HAP-1 (cell line): Measurements from ENCODE around the gene ARHGEF33.

ENCODE experiments used
- DNase-seq, 2 experiments: peaks; one replicate each; pipeline ENCODE4 v3.0.0-alpha.2; 2016 to 2020; ENCODE audit warnings: low spot score in 2 of 2
- H3K27me3 ChIP-seq: fragments of 250-450 bp; sonication (Bioruptor Pico); 2 replicates; pipeline ENCODE4 v1.5.1; 2020; ENCODE audit warnings: low read depth, mild to moderate bottlenecking, moderate library complexity
- H3K36me3 ChIP-seq: fragments of 250-450 bp; sonication (Bioruptor Pico); replicated peaks from 2 replicates; pipeline ENCODE4 v1.5.1; 2020; ENCODE audit warnings: mild to moderate bottlenecking
- H3K4me1 ChIP-seq: fragments of 250-450 bp; sonication (Bioruptor Pico); 2 replicates; pipeline ENCODE4 v1.5.1; 2020; ENCODE audit warnings: mild to moderate bottlenecking
- H3K4me3 ChIP-seq: fragments of 250-450 bp; sonication (Bioruptor Pico); 2 replicates; pipeline ENCODE4 v1.5.1; 2020; ENCODE audit warnings: mild to moderate bottlenecking, moderate library complexity
- H3K9me3 ChIP-seq: fragments of 250-450 bp; sonication (Bioruptor Pico); 2 replicates; pipeline ENCODE4 v1.5.1; 2020; ENCODE audit warnings: mild to moderate bottlenecking, moderate library complexity
- in situ Hi-C: fragments of 300-500 bp; cut with MboI; formaldehyde crosslinking; loops from 3 replicates; pipeline ENCODE4 v1.14.3; 2020; ENCODE audit warnings: low sequenced_read_pairs, inconsistent platforms, mixed read lengths

The ARHGEF33 gene

DNA sequence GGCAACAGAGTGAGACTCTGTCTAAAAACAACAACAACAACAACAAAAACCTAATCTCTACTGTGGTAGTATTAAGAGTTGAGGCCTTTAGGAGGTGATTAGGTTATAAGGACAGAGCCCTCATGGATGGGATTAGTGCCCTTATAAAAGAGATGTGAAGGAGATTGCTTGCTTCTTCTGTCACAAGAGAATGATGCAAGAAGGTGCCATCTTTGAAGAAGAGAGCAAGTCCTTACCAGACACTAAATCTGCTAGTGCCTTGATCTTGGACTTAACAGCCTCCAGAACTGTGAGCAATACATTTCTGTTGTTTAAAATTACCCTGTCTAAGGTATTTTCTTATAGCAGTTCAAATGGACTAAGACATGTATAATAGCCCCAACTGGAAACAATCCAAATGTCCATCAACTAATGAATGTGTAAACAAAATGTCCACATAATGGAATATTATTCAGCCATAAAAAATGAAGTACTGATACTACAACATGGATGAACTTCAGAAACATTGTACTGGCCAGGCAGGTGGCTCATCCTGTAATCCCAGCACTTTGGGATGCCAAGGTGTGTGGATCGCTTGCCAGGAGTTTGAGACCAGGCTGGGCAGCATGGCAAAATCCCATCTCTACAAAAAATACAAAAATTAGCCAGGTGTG is 1.6 kb upstream of the ARHGEF33 start:
- in situ Hi-C loops = no loop called here
- H3K27me3 ChIP-seq = 0 out of 2 replicates have a peak, but pooled peaks cover 2% of the 10 kb centered on the region
- no peak overlapping the region for H3K4me3 ChIP-seq
- no peaks in the 10 kb centered on the region for H3K9me3 ChIP-seq
- H3K4me1 ChIP-seq = no peaks in the 10 kb centered on the region
- no peak for DNase-seq
- no peaks in the 10 kb centered on the region for H3K36me3 ChIP-seq

DNA sequence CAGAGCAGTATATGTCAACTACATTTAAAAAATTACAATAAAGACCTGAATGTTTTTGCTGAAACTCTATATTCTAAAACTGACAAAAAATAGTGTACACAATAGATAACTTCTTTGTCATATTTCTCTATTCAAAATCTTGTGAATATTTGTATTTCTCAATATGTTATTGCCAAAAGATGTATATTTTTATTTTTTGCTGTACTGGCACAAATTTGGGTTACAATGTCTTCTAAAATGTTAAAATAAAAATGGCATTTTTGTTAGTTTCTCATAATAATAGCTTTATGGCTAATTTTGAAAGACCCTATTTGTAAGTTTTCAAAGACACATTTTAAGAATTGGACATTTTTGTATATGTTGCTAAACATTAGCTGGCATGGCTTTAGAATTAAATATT is 630 bp upstream of the ARHGEF33 start:
- DNase-seq = no peak
- H3K9me3 ChIP-seq = no peaks in the 10 kb centered on the region
- in situ Hi-C loops = no loop called here
- no peak overlapping the region for H3K4me3 ChIP-seq
- H3K36me3 ChIP-seq = no peaks in the 10 kb centered on the region
- 0 out of 2 replicates have a peak, but pooled peaks cover 2% of the 10 kb centered on the region for H3K27me3 ChIP-seq
- no peaks in the 10 kb centered on the region for H3K4me1 ChIP-seq

DNA sequence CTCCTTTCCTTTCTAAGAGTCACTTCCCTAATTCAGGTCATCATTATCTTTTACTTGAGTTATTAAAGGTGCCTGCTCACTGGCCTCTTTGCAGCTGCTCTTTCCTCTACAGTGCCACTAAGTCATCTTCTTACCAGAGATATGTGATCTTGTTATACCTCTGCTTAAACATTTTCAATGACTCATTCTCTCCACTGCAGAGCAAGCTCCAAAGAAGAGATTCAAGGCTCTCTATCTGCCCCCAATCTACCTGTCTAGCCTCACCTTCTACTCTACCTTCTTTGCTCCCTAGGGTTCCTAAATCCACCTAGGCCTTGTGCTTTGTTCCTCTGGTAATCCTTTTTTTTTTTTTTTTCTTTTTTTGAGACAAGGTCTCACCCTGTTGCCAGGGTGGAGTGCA is 3.1 kb downstream of the ARHGEF33 start:
- in situ Hi-C loops = no loop called here
- Histone ChIP-seq H3K4me1 (no peaks in the 10 kb centered on the region), H3K4me3 (no peak overlapping the region), H3K27me3 (0 out of 2 replicates have a peak, but pooled peaks cover 2% of the 10 kb centered on the region), H3K36me3 (no peaks in the 10 kb centered on the region), H3K9me3 (no peaks in the 10 kb centered on the region)
- no peak for DNase-seq

DNA sequence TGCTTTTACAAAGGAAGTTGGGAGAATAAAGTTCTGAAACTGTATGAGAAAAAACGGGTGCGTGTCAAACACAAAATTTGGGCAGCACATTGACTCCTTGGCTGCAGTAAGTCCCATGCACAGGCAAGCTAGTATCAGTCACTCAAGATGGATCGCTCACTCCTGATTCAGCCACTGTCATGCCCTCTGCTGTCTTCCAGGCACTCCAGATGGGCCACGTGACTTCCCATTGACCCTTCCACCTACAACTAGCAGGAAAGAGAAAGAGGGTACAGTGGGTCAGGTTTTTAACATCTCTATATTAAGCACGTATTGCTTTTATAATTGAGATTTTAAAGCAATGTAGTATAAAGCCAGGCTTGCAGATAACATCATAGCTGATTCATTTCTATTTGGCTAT is 8.6 kb downstream of the ARHGEF33 start:
- no peak for DNase-seq
- in situ Hi-C loops = no loop called here
- Histone ChIP-seq H3K9me3 (no peaks in the 10 kb centered on the region), H3K27me3 (no peaks in the 10 kb centered on the region), H3K4me3 (no peak overlapping the region), H3K4me1 (no peaks in the 10 kb centered on the region), H3K36me3 (no peaks in the 10 kb centered on the region)

DNA sequence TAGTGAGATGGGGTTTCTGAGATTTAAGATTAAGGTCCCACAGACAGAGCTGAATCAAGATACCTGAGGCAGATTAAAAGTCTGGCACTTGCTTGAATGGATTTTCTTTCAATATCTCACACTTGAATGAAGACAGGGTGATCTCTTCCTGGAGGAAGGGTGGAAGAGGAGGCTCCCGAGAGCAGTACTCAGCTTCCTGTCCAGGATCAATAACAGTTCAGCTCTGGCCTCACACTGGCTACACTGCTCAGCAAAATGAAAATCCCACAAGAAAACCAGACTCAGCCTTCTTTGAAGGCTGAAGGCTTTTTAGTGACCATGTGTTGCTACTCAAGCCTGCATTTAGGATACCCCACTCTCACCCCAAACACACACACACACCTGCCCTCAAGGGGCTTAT is 11.1 kb downstream of the ARHGEF33 start:
- Histone ChIP-seq H3K27me3 (no peaks in the 10 kb centered on the region), H3K9me3 (no peaks in the 10 kb centered on the region), H3K36me3 (no peaks in the 10 kb centered on the region), H3K4me3 (no peak overlapping the region), H3K4me1 (no peaks in the 10 kb centered on the region)
- no peak for DNase-seq
- in situ Hi-C loops = no loop called here

DNA sequence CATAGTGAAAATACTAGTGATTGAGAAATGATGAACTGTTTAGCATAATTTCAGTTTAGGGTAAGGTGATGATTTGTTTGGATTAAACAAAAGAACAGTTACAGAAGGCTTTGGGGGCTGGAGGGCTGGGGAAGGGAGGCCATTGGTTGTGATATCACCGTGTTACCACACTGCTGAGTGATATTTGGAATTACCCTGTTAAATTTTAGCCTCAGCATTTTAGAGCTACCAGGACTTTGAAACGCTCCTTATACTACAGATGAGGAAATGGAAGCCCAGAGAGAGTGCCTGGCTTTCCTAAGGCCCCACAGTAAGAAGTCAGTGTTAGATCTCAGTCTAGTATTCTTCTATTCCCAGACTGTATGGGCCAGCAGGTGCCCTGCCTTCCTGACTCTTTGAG is 15.6 kb downstream of the ARHGEF33 start:
- Histone ChIP-seq H3K4me1 (no peaks in the 10 kb centered on the region), H3K4me3 (no peak overlapping the region), H3K27me3 (no peaks in the 10 kb centered on the region), H3K36me3 (no peaks in the 10 kb centered on the region), H3K9me3 (no peaks in the 10 kb centered on the region)
- in situ Hi-C loops = no loop called here
- DNase-seq = no peak

DNA sequence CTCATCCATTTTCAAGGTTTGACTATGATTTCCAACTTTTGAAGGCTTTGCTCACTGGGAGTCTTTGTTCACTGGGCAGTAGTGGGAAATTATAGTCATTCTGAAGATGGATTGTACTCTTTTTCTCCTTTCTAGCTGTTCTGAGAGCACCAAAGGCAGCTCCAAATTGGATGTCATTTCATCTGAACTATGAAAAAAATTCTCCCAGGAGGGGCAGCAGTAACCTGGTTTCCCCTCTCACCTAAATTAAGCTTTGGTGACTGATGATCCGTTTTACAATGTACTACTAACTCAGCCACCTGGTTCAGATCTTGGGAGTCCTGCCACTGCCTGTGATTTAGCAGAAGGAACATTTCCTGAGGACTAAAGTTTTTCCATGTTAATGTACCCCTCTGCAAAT is 17.6 kb downstream of the ARHGEF33 start:
- Histone ChIP-seq H3K36me3 (no peaks in the 10 kb centered on the region), H3K4me3 (no peak overlapping the region)
- in situ Hi-C loops = no loop called here

DNA sequence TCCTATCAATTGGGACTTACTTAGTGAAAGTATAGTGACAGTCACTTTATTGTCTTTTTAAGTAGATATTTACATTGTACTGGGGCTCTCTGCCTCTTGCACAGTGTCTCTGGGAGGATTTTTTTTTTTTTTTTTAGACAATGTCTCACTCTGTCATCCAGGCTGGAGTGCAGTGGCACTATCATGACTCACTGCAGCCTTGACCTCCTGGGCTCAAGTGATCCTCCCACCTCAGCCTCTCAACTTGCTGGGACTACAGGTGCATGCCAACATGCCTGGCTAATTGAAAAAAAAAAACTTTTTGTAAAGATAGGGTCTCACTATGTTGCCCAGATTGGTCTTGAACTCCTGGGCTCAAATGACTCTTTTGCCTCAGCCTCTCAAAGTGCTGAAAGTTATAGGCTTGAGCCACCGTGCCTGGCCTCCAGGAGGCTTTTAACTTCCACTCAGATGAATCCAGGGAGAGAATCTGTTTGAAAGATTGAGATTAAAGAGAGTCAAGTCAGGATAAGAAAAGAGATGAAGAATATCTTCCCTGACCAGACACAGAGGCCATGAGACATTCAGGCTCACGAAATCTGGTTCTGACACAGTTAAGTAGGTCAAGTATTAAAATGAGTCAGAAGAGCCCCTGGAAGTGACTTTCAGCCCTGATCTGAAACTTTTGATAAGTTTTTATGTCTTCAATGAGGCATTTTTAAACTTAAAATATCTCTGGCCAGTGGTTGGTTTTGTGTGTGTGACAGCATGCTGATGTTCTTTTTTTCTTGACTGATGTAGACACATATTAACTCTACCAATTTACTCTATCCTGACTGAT is 18.3 kb downstream of the ARHGEF33 start:
- Histone ChIP-seq H3K27me3 (no peaks in the 10 kb centered on the region), H3K9me3 (no peaks in the 10 kb centered on the region), H3K4me3 (no peak overlapping the region), H3K4me1 (no peaks in the 10 kb centered on the region), H3K36me3 (no peaks in the 10 kb centered on the region)
- DNase-seq = no peak
- in situ Hi-C loops = no loop called here

More for the DNA sequence above, 17.6 kb downstream of the ARHGEF33 start:
- Histone ChIP-seq H3K4me1 (no peaks in the 10 kb centered on the region), H3K9me3 (no peaks in the 10 kb centered on the region), H3K27me3 (no peaks in the 10 kb centered on the region)
- no peak for DNase-seq

DNA sequence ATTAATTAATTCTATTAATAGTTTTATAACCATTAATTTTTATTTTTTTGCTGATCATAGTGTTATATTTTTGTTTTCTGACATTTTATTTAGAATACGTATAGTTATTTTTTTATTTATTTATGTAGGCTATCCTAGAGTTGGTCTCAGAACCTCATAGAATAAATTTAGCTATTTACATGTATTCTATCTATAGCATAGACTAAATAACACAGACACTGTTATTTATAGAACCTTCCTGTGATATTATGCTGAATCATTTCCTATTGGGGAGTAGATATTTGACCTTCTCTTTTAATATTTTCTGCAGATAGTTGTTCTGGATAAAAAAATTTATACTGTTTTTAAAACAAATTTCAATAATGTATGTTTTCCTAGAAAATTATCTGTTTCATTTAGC is 20.2 kb downstream of the ARHGEF33 start:
- Histone ChIP-seq H3K27me3 (no peaks in the 10 kb centered on the region), H3K4me3 (no peak overlapping the region), H3K36me3 (no peaks in the 10 kb centered on the region), H3K9me3 (no peaks in the 10 kb centered on the region), H3K4me1 (no peaks in the 10 kb centered on the region)
- in situ Hi-C loops = no loop called here
- DNase-seq = no peak

DNA sequence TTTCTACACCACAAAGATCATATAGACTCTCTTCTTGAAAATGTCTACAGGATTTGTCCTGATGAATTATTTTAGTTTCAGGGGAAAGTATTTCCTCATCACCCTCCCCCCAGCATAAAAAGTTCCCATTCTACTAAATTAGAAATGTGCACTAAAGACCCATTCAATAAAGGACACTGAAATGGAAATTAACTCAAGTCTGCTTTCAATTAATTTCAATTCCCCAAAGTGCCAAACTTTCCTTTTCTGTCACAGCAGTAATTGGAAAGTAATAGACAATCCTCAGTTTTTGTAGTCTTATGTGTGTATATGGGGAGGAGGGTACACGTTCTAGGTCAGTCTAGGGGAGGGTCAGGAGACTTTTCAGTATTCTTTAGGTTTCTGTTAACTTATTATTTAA is 21.5 kb downstream of the ARHGEF33 start:
- no peaks in the 10 kb centered on the region for H3K4me1 ChIP-seq
- no peaks in the 10 kb centered on the region for H3K36me3 ChIP-seq
- DNase-seq = no peak
- no peaks in the 10 kb centered on the region for H3K9me3 ChIP-seq
- H3K4me3 ChIP-seq = no peak overlapping the region
- in situ Hi-C loops = no loop called here
- H3K27me3 ChIP-seq = no peaks in the 10 kb centered on the region

DNA sequence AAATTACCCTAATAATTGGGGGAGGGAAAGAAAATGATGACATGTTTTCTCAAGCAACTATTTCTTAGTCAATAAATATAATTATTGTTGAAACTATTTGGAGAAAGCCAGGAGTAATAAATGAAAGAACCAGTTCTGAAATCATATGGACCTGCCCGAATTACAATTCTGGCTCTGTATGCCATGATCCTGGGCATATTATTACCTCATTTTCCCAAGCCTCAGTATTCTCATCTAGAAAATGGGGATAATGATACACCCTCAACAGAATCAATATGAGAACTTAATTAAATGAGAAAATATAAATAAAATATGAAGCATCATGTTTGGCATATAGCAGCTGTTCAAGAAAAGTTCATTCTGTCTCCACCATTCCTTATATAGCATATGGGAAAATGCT is 22.9 kb downstream of the ARHGEF33 start:
- no peaks in the 10 kb centered on the region for H3K9me3 ChIP-seq
- in situ Hi-C loops = no loop called here
- no peaks in the 10 kb centered on the region for H3K27me3 ChIP-seq
- DNase-seq = no peak
- no peaks in the 10 kb centered on the region for H3K36me3 ChIP-seq
- no peaks in the 10 kb centered on the region for H3K4me1 ChIP-seq
- no peak overlapping the region for H3K4me3 ChIP-seq

DNA sequence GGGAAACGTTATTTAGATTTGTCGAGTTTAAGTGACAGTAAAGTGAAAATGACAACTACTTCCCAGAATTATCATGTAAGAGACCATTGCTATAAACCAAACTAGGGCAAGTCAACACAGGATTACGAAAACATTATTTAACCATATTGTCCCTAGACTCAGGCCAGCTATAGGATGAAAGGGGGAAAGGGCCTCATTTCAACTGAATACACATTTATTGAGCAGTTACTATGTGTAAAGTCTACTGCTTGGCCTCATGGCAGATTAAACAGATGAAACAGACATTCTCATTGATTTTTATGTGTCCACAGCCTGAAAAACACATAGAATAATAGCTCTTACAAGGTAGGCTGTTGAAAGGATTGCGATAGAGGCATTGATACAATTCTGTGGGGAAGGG is 32.7 kb downstream of the ARHGEF33 start:
- H3K9me3 ChIP-seq = no peaks in the 10 kb centered on the region
- H3K36me3 ChIP-seq = no peaks in the 10 kb centered on the region
- no peak for DNase-seq
- in situ Hi-C loops = no loop called here
- no peaks in the 10 kb centered on the region for H3K4me1 ChIP-seq
- peaks cover 8% of the 10 kb centered on the region for H3K27me3 ChIP-seq
- no peak overlapping the region for H3K4me3 ChIP-seq

DNA sequence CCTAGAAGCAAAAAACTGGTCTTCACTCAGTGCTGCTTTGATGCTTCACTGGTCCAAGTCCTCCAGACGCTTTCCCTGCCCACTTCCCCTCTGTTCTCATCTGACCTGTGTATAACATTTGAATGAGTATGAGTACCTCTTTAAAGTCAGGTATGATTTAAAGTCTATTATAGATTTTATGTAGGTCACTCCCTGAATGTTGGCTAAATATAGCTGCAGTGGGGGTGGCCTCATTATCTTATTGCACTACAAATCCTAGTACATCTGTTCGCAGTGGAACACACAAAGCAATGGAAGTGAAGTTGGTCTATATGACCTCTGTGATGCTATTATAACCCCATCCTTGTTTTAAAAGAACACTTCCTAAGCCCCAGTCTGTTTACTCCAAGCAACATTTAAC is 33.2 kb downstream of the ARHGEF33 start:
- DNase-seq = no peak
- H3K27me3 ChIP-seq = peaks cover 8% of the 10 kb centered on the region
- no peaks in the 10 kb centered on the region for H3K9me3 ChIP-seq
- H3K36me3 ChIP-seq = no peaks in the 10 kb centered on the region
- in situ Hi-C loops = no loop called here
- no peak overlapping the region for H3K4me3 ChIP-seq
- no peaks in the 10 kb centered on the region for H3K4me1 ChIP-seq

DNA sequence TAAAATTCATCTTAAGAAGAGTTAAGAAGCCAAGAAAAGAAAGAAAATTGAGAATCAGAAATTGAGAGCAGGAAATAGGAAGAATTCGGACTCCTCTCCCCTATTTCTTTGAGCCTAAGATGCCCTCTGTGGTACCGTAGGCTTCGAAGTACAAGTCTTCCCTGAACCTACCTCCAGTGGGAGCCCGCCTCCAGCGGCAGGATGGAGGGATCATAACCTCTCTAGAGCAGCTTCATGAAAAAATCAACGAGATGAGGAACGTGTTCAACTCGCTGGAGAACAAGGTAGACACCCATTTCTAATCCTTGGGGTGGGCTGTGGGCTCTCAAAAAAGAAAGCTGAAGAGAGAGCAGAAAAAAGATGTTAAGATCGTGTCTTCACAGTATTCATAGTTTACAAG is 36.3 kb downstream of the ARHGEF33 start:
- Histone ChIP-seq H3K36me3 (no peaks in the 10 kb centered on the region), H3K4me1 (no peaks in the 10 kb centered on the region), H3K9me3 (no peaks in the 10 kb centered on the region), H3K4me3 (no peak overlapping the region), H3K27me3 (peaks cover 4% of the 10 kb centered on the region)
- in situ Hi-C loops = no loop called here
- no peak for DNase-seq
